Raji (cell line): ENCODE data around the gene NT5C.

Experiments used
- POLR2A ChIP-seq: IDR thresholded peaks from 2 replicates; pipeline ENCODE4 v1.6.1; 2011; ENCODE audit warnings: low read depth, low read length, control low read depth; ENCODE audit not compliant: insufficient read depth

NT5C gene

DNA sequence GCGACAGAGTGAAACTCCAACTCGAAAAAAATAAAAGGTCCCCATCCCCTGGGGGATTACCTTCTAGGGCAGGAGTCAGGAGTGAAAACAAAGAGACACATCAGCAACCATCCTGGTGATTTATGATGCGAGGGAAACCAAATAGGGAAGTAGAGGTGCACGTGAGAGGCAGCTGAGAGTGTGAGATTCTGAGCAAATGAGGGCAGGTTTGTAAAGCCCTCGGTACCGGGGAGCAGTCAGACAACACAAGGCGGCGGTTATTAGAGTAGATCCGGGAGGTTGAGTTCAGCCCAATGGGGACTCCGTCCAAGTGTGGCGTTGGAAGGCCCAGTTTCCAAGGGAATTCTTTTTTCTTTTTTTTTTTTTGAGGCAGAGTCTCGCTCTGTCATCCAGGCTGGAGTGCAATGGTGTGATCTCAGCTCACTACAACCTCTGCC is 29.1 kb downstream of the NT5C start:
- TF ChIP-seq POLR2A, result no peak

DNA sequence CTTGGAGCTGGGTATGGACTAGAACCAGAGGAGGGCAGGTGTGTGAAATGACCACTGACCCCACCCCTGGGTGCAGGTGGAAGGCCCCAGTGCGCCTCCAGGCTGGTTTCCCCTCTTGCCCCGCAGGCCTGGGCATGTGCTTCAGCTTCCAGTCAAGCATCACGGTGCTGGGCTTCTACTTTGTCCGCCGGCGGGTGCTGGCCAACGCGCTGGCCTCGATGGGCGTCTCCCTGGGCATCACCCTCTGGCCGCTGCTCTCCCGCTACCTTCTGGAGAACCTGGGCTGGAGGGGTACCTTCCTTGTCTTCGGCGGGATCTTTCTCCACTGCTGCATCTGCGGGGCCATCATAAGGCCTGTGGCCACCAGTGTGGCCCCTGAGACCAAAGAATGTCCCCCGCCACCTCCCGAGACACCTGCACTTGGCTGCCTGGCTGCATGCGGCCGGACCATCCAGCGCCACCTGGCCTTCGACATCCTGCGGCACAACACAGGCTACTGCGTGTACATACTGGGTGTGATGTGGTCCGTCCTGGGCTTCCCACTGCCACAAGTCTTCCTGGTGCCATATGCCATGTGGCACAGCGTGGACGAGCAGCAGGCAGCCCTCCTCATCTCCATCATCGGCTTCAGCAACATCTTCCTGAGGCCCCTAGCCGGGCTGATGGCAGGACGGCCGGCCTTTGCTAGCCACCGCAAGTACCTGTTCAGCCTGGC is 31.5 kb downstream of the NT5C start:
- TF ChIP-seq POLR2A, result no peak

GRCh38 chr17:75098861-75099260 is 32.7 kb downstream of the NT5C start:
- no peak for TF ChIP-seq POLR2A

DNA sequence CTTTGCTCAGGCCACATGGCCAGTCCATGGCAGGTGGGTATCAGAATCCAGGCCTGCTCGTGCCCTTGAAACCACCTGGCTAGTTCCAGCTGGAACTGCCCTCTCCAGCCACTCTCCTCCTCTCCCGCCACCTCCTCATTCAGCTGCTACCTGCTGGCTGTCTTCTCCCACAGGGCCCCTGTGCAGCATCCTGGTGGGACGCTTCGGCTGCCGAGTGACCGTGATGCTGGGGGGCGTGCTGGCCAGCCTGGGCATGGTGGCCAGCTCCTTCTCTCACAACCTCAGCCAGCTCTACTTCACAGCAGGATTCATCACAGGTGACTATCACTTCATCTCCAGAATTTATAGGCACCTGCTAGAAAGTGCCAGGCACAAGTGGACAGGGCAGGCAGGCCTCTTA is 33.7 kb downstream of the NT5C start:
- no peak for TF ChIP-seq POLR2A

DNA sequence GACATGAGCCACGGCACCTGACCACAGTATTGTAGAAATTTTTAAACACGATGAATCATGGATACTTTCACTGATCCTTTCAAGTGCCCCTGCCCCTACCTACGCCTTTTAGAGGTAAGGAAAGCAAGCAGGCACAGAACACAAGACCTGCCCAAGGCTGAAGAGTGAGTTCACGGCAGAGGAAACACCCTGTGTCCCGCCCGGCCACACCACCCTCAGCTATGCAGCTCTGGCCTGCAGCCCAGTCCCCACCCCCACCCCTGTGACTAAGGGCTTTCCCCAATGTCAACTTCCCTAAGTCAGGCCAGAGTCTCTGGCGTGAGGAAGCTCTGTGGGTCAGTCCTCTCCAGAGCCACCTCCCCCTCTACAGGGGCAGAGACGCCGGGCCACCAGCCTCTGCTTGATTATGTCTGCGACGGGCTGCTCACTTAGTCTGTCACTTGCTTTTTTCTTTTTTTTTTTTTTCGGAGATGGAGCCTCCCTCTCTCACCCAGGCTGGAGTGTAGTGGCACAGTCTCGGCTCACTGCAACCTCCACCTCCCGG is 35.4 kb downstream of the NT5C start:
- no peak for TF ChIP-seq POLR2A

- TF ChIP-seq POLR2A, result no peak
Measured at GRCh38 chr17:75094871-75095399, 36.6 kb downstream of the NT5C start.

GRCh38 chr17:75093548-75094158 is 37.9 kb downstream of the NT5C start:
- TF ChIP-seq POLR2A, result no peak

GRCh38 chr17:75091855-75092327 is 39.7 kb downstream of the NT5C start:
- no peak for TF ChIP-seq POLR2A

DNA sequence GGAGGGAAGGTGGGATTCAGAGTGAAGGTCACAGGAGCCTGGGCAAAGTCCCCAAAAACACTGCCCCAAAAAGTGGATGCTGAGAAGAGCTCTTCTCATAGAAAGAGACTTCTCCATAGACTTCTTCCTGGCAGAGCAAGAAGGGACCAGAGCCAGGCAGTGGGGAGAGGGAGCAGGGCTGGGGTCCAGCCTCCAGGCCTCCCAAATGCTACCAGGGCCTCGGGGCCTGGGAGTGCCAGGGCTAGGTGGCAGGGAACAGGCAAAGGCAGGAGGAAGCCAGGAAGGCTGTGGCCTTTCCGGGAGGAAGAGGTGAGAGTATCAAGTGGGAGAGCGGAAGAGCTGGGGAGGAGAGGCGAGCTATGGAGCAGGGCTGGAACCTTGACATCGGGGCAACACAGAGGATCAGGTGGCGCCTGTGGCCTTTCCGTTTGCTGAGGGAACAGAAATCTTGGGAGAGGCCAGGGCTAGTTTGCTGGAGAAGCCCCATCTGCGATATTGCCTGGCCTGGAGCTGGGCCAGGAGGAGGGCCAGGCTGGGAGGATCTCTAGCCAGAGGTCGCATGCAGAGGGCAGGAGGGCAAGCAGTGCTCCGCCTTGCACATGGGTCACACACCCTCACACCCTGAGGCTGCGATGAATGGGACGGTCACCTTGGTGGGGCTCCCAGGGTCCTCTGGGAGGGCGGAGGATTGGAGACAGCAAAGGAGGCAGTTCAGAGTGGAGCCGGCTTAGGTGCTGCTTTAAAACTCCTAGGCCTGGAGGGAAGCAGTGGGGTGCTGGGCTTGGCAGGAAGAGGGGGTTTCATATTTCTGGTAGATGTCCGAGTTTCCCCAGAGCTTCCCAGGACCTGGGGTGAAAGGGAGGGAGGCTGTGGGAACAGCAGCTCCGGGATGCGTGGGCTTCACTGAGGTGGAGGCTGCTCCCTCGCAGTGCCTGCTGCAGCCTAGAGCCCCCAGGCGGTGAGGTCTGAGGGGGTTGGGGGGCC is 40.4 kb downstream of the NT5C start:
- no peak for TF ChIP-seq POLR2A

DNA sequence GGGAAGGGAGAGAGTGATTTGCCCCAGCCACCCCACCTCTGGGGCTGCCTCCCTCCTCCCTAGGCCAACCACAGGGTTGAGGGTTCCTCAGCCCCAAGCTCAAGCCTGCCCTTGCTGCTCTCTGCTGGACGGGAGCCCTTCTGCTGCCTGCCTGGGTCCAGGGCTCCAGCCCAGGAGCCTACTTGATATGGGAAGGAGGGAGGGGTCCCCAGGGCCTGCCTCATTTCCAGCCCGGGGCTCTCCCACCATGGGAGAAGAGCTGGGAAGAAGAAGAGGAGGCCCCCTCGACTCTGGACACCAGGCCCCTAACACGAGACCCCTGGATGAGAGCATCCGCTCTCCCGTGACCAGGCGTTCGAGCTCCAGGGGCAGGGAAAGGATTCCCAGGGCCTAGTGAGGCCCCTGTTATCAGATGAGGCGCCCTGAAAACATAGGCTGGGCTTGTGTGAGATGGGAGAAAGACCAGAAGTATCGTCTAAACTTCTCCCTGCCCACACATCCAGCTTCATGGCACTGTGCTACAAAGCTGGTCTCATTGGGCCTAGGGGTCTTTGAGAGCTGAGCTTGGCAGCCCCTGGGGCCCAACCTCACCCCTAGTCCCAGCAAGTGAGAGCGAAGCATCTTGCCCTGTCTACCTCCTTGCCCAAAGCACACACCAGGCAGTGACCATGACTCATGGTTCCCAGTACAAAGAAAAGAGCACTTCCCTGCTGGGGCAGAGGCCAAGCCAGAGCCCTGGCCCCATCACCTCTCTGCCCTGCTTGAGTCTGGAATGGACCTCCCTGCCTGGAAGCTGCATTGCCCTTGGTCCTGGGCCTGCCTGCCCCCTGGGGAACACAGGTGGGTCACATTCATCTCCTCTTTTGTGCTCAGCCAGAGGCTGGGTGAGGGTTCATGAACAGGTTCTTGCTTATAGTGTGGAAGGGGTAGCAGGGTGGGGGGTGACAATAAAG is 42.8 kb downstream of the NT5C start:
- TF ChIP-seq POLR2A, result no peak

GRCh38 chr17:75087558-75088453 is 43.7 kb downstream of the NT5C start, which contains the start of gene SLC16A5:
Gene SLC16A5, plus strand, starts transcription at chr17:75087954. Its CDS starts 5,683 bp downstream, at chr17:75093637.
- no peak for TF ChIP-seq POLR2A

DNA sequence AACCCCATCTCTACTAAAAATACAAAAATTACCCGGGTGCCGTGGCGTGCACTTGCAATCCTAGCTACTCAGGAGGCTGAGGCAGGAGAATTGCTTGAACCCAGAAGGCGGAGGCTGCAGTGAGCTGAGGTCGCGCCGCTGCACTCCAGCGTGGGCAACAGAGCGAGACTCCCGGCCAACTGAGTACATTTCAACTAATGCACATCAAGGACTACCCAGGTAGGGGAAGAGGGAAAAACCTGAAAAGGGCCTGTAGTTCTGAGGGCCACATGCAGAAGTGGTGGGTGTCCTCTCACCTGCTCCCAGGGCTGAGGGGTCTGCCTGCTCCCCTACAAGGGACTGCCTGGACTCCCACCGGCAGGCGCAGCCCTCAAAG is 44.4 kb downstream of the NT5C start:
- no peak for TF ChIP-seq POLR2A
